Ureter (tissue), 1 donor: Measurements from ENCODE around the gene ATP6V0C. TPM values are rescaled to one million over a fixed set of nuclear protein-coding genes. Genes with fewer than 3 reads are reported as not detected.
A peak's percentile ranks its signal among the peaks of the same experiment; 100 is the strongest.

Experiments
- DNase-seq: peaks from one replicate; pipeline ENCODE4 v3.0.0-alpha.2; 2020; ENCODE audit warnings: low spot score
- total RNA-seq: library from RNA; stranded (reverse); gene quantifications from one replicate; pipeline ENCODE4 v1.2.4, GENCODE V29; 2023
- donor health status: DM: yes; HTN: yes; CAD: no.

The ATP6V0C gene
- total RNA-seq, 1 donor from 2014 or later = 170 TPM

DNA sequence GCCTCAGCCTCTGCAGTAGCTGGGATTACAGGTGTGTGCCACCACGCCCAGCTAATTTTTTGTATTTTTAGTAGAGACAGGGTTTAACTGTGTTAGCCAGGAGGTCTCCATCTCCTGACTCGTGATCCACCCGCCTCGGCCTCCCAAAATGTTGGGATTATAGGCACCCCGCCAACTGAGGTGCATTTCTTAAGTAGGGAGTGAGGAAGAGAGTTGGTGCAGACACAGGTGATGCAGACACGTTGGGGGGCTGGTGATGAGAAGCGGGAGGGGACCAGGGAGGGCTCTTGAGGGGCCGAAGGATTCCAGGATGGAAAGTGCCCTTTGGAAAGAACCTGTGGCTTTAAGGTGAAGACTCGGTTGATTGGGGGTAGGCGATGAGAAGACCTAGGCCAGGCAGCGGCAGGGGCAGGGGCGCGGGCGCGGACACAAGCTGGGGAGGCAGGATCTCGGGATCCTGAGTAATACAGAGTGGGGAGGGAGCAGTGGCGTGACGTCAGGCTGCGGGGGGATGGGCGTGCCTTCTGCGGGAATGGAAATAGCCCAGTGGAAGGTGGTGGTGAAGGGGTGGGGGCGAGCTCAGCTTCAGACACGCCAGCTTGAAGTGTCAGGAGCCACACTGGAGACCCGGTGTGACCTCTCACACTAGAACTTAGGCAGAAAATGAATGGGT, 2.5 kb upstream of the ATP6V0C start:
- no peak for DNase-seq

DNA sequence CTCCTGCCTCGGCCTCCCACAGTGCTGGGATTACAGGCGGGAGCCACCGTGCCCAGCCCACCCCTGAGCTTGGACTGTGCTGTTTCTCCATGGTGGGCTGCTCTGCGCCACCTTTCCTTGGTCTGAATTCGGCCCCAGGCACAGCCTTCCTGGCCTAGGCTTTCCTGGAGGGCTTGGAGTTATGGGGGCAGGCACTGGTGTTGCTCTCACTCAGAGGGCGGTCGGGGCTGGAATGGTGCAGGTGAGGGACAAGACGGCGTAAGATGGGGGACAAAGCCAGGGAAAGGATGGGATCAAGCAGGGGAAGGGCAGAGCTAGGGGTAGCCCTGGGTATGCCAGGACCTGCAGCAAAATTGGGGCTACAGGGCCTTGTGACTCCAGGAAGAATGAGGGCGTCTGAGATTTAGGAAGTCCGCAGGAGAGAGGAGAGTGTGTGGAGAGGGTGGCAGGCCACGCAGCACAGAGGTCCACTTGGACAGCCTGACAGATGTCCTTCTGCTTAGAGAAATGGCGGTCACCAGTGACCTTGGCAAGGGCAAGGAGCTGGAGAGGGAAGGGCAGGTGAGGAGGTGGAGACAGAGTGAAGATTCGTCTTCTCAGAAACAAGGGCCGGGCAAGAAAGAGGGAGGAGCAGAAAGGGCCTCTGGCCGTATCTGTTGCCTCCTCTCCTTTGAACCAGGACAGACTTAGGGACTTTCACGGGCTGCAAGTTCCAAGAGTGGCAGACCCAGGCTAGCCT, 1.6 kb upstream of the ATP6V0C start:
- no peak for DNase-seq

DNA sequence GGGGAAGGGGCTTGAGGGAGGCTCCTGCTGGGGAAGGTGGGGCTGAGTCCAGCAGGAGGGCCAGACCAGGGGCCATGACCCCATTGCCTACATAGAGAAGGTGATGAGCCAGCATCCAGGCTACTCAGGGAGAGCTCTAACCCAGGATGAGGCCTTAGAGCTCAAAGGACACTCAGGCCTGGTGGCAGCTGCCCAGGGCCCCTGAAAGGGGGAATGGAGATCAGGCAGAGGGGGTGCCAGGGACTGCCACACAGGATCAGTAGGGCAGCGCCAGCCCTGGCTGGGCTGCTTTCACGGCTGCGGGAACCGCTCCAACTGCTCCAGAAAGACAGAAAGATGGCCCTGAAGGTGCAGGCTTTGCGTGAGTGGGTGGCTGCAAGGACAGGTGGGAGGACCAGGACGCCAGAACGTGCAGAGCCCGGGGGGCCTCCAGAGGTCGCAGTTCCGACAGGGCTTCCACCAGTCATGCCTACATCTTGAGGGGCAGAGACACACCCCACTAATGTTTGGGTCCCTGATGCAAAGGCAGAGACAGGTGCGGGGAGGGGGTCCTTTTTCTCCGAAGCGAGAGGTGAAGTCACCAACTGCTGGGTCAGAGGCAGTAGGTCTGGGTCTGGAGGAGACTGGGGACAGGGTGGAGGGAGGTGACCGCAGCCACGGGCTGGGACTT, 882 bp upstream of the ATP6V0C start:
- DNase-seq = no peak

DNA sequence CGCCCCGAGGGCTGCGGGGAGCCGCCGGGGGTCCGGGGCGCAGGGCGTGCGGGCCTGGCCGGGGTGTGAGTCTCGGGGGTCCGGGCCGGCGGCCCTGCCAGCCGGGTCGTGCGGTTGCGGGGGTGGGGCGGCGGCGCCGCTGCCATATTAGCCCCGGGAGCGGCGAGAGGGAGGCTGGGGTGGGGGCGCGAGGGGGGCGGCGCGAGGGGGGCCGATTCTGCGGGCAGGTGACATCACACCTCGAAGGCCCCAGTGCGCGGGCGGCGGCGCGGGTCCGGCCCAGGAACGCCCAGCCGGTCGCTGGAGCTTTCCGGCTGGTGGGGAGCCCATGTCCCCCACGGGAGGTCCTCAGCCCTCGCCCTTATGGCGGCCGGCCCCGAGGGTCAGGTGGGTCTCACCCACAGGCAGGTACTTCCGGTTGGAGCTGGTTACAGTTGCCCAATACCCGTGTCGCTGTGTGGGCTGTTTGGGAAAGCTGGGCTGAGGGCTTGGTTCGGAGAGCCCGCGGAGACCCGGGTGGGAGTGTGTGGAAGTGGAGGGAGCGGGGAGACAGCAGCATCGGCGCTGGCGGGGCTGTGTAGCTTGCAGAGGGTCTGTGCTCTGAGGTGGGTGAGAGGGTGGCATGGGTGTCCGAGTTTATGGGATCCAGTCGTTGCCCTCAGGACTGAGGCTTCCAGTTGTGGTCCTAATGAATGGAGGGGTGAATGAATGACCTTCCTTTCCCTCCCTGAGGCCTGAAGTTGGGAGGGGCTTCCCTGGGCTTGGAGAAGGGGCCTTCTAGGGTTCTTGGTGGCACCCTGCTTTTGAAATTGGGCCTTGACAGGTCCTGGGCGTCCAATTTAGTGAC, 804 bp downstream of the ATP6V0C start:
- DNase-seq = no peak

DNA sequence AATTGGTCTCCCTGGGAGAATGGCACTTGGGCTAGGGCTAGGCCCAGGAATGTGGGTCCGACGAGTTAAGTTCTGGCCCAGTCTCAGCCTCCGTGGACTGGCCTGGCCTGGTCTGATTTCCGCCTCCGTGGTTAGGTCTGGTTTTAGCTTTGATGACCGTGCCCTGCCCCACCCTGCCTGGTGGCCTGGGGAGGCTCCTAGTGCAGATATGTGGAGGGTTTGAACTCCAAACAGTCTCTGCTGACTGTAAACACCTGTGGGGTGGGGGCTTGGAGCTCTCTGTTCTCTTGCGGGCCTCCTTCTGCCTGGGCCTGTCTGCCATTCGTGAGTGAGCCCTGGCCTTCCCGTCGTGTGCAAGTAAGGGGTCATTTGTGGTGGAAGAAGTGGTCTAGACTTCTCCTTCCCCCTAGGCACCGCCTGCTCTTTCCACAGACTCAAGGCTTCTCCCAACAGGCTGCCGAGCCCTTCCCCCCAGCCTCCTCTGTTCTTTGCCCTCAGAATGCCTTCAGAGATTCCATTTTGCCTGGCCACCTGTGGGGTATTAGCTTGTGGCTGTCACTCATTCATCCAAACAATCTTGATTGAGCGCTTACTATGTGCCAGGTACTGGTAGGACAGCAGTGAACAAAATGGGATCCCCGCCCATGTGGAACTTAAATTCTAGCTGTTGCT, 1.6 kb downstream of the ATP6V0C start:
- DNase-seq = no peak

DNA sequence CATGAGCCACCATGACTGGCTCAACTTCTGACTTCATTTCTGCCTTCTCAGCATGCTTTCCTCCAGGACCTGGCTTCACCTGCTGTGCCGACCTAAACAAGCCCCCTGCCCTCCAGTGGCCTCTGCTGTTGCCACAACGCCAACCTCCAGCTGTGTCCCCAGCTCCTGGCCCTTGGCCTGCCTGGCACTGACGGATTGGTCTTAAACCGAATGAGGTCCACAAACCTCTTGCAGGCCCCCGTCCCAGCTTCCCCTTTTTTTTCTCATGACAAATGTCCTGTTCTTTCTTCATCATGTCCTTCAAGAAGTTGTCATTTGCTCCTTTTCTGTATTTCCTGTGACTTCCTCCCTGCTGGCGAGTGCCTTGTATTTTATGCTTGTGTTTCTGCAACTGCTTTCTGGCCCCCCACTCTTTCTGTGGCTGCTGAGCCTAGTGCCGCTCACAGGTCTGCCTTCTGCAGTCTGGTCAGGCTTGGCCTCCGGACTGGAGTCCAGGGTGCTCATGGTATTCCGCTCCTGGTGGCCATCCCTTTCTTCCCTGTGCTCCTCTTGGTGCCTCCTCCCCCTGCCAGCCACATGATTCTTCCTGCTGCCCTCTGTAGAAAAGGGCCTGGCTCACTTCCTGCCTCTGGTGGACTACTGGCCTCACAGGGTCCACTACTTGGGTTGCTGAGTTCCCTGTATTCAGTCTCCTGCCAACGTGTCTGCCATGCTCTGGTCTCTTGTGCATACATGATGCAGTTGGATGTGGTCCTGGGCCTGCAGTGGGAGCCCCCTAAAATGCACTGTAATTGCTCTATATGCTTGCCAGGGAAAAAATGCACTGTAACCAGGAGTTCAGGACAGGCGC, 2.9 kb downstream of the ATP6V0C start:
- no peak for DNase-seq

DNA sequence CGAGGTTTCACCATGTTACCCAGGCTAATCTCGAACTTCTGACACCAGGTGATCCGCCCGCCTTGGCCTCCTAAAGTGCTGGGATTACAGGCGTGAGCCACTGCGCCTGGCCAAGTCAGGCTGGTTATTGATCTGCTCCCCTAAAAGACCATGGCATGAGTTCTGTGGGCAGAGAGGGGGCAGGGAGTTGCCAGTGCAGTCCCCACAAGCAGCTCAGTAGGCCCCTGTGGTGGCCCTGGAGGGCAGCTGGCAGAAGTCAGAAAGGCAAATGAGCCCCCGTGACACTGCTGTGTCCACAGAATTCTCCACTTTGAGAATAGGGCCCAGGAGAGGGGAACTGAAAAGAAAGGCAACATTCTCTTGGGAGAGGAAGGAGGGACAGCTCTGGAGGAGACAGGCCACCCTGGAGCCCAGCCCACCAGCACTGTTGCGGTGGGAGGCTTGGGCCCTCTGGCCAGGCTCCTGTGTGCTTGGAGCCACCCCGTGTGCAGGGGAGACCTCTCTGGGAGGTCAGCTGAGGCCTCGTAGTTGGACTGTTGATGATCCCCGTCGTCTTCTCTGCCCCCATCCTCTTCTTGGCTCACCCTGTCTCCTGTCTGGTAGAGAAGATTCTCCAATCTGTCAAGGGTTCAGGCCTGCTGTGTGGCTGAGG, 4.3 kb downstream of the ATP6V0C start:
- no peak for DNase-seq

DNA sequence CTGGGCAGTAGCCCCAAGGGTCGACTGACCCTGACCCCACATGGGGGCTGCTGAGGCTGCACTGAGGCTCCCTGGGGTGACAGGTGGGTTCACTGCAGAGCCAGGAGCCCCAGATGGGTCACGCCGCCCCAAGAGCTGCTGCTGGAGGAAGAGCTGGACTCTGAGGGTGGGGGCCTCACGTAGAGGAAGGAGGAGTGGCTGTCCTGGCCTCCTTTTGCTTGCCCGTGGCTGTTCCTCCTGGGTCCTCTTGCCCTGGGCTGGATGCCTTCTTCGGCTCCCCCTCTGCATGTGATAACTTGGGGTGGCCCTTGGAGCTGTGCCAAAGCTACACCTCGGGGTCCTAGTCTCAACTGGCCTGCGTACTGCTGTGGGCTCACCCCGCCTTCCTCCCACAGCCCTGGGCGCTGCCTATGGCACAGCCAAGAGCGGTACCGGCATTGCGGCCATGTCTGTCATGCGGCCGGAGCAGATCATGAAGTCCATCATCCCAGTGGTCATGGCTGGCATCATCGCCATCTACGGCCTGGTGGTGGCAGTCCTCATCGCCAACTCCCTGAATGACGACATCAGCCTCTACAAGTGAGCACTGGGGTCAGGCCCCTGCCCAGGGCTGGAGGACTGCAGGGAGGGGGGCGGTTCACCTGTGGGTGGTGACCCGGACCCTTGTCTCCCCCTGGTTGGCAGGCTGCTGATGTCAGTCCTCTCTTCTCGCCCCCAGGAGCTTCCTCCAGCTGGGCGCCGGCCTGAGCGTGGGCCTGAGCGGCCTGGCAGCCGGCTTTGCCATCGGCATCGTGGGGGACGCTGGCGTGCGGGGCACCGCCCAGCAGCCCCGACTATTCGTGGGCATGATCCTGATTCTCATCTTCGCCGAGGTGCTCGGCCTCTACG, 5.3 kb downstream of the ATP6V0C start:
- DNase-seq = peak; percentile 54

DNA sequence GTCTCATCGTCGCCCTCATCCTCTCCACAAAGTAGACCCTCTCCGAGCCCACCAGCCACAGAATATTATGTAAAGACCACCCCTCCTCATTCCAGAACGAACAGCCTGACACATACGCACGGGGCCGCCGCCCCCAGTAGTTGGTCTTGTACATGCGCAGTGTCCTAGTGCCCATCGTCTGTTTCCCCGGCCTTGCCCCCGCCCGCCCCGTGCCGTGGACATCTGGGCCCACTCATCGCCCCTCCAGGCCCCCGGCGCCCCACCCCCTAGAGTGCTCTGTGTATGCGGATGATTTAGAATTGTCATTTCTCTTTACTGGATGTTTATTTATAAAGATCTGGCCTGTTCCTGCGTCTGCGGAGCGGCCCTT, 5.9 kb downstream of the ATP6V0C start:
- no peak for DNase-seq

DNA sequence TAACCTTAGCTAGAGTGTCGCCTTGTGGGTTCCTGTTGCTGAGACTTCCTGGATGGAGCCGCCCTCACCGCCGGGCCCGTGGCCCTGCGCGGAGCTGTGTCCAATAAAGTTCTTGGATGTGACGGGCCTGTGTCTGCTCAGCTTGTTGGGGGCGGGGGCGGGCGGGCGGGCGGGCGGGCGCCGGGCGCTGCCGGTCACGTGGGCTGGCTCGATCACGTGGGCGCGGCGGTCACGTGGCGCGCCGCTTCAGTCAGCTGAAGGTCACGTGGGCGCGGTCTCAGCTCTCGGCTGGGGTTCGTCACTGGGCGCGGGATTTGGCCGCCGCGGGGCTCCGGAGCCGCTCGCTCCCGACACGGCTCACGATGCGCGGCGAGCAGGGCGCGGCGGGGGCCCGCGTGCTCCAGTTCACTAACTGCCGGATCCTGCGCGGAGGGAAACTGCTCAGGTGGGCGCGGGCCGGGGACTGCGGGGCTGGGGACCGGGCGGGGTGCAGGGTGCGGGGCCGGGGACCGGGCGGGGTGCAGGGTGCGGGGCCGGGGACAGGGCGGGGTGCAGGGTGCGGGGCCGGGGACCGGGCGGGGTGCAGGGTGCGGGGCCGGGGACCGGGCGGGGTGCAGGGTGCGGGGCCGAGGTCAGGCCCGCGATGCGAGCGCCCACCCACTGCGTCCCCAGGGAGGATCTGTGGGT, 6.5 kb downstream of the ATP6V0C start, which contains the start of gene AMDHD2:
Gene AMDHD2, plus strand, starts transcription at position 275 of the 687 bp plus-strand sequence. Its CDS starts 88 bp downstream, at position 363.
- peak; percentile 92 for DNase-seq

DNA sequence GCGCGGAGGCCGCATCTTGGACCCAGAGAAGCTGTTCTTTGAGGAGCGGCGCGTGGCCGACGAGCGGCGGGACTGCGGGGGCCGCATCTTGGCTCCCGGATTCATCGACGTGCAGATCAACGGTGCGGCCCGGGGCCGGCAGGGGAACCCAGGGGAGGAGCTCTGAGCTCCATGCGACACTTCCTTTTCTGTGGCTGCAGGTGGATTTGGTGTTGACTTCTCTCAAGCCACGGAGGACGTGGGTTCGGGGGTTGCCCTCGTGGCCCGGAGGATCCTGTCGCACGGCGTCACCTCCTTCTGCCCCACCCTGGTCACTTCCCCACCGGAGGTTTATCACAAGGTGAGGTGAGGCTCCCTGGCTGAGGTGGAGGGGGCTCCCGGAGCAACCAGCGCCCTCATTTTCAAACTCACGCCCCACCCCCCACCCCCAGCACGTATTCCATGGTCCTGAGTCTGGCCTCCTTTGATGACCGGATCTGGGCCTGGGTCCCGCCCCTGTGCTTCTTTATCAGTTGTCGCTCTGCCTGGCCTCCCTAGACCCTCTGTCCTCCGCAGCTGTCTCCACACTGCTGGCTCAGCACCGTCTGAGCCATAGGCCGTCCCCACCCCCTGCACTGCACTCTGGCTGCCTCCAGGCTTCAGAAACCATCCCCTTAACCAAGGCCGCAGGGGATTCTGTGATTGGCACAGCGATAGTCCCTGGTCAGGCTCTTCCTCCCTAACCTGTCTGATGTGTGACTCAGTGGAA, 7.2 kb downstream of the ATP6V0C start:
- DNase-seq = peak; percentile 52

DNA sequence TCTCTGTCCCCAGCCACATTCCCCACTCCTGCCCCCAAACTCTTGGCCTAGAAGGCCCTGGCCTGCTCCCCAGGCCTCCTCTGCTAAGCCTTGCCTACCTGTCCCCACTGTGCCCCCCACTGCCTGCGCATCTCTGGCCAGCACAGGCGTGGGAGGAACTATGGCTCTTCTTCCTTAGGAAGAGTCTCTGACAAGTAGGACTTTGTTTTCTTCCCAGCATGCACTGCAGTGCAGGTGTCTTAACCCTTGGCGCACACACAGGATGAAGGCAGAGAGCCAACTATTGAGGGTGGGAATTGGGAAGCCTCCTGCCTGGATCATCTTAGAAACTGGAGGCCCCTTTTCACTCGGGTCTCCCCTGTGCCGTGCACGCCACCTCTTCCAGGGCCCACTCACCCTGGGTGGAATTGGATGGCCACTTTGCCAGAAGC, 10.1 kb downstream of the ATP6V0C start:
- no peak for DNase-seq

DNA sequence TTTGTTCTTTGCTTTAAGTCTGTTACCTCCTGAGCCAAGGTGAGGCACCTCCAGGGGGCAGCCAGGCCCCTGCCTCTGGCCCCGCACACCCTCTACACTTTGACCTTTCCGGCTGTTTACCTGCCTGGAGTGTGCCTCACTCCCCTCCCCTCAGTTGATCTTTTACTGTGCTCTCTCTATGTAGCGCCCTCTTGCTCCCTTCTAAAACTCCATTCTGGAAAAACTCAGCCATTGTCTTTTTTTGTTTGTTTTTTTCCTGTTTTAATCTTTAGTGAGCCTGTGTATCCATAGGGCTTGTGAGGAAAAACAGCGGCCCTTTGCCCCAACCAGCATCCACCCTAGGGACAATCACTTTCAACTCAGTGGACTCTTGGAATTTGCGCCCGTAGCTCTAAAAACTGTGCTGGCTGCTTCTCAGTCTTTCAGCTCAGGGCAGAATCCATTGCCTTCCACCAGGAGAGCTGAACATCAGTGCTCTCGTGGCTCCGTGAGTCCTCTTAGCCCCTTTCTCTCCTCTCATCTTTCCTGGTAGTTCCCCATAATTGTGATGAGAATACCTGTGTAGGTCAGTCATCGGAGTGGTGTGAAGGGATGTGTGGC, 10.7 kb downstream of the ATP6V0C start:
- no peak for DNase-seq

DNA sequence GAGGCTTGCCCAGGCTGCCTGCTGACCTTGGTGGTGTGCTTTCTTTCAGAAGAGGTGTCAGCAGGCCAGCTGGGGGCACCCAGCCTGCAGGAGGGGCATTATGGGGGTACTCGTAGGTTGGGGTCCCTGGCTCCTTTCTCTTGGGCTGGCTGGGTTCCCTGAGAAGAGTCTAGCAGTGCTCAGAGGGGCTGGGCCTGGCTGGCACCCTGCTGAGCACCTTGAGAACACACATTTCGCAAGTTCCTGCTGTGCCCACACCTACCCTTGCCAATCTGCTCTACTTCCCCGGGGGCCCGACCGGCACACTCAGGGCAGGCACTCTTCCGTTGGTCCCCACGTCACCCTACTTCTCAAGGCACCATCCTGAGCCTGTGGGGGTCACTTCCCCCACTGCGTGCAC, 12.4 kb downstream of the ATP6V0C start:
- no peak for DNase-seq

DNA sequence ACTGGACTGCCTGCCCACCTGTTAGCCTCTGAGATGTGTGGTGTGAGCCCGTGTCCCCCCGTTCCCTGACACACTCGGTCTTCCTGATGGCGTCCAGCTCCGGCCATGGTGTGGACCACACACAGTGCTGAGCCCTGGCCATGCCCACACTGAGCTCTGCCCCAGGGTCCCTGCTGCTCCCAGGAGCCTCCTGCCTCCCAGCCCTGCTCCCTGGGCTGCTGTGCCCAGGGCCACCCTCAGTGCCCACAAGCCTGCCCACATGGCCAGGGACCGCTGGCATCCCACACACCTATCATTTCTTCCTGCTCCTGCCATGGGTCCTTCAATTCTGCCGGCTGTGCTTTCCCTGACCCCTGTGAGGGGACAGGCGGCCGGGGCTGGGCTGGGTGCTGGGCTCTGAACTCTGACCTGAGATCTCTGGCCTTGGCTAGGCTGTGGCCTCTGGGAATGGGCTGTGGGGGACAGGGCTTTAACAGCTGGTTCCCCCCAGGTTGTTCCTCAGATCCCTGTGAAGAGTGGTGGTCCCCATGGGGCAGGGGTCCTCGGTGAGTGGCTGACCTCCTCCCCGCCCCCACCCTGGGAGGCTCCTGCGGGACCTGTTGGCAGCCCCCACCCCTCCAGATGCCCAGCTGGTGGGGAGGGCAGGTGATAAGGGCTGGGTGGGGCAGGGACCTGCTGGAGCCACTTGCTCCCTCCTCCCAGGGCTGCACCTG, 13.5 kb downstream of the ATP6V0C start:
- DNase-seq = peak; percentile 43

DNA sequence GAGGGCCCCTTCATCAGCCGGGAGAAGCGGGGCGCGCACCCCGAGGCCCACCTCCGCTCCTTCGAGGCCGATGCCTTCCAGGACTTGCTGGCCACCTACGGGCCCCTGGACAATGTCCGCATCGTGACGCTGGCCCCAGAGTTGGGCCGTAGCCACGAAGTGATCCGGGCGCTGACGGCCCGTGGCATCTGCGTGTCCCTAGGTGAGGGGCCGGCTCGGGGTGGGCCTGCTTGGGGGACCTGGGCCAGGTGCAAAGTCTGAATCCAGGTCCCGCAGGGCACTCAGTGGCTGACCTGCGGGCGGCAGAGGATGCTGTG, 14.0 kb downstream of the ATP6V0C start:
- no peak for DNase-seq
